Endothelial cell of umbilical vein (primary cell): Measurements from ENCODE around the gene UNC5B. TPM values are rescaled to one million over a fixed set of nuclear protein-coding genes. Genes with fewer than 3 reads are reported as not detected.

Source experiments
- BruUV-seq: library from RNA; stranded (reverse); fragments of 400-500 nt; replicated peaks from 2 replicates; lab custom pipeline; 2021; lab: Mats Ljungman, UMichigan
- CTCF ChIA-PET: fragments of 300-600, 350-600 bp; sonication (Branson Sonifier 250); formaldehyde crosslinking; loops from one replicate; lab custom pipeline; 2021; ENCODE audit warnings: antibody characterized with exemption, inconsistent platforms; lab: Charles Lee
- POLR2A ChIA-PET: fragments of 300-600, 350-600 bp; sonication (Branson Sonifier 250); formaldehyde crosslinking; loops from one replicate; lab custom pipeline; 2021; ENCODE audit warnings: antibody characterized with exemption, inconsistent platforms; lab: Charles Lee
- DNase-seq: peaks from one replicate; pipeline ENCODE4 v3.0.0-alpha.2; 2011; ENCODE audit warnings: low read depth, low spot score
- FAIRE-seq: peaks from 2 replicates; lab custom pipeline; 2011; peaks lifted over from hg19 to GRCh38; lab: Jason Lieb, UNC
- H2AFZ ChIP-seq: 2 replicates; pipeline ENCODE4 v1.6.0; 2012; ENCODE audit warnings: low read depth, low read length, control low read depth, inconsistent platforms
- H3K27ac ChIP-seq: 2 replicates; pipeline ENCODE4 v1.5.1; 2011; ENCODE audit warnings: low read depth, mild to moderate bottlenecking, control low read depth, low read length, moderate library complexity; ENCODE audit not compliant: insufficient read depth
- H3K27me3 ChIP-seq, 2 experiments: 2 replicates each; pipeline versions ENCODE4 v1.6.0 to v1.6.1; 2011; ENCODE audit warnings: low read length in 2 of 2, mixed read lengths in 1 of 2; ENCODE audit not compliant: control insufficient read depth in 2 of 2, insufficient read depth in 2 of 2
- H3K36me3 ChIP-seq, 2 experiments: 2 replicates in 1 of 2; 3 replicates in 1 of 2; pipeline ENCODE4 v1.5.1; 2011; ENCODE audit warnings: low read length in 2 of 2, mild to moderate bottlenecking in 1 of 2, moderate library complexity in 1 of 2; ENCODE audit not compliant: control insufficient read depth in 2 of 2, insufficient read depth in 2 of 2; ENCODE audit errors: extremely low read depth in 1 of 2
- H3K4me1 ChIP-seq: 3 replicates; pipeline ENCODE4 v1.5.1; 2011; ENCODE audit warnings: mild to moderate bottlenecking, low read length; ENCODE audit not compliant: control insufficient read depth, insufficient read depth; ENCODE audit errors: extremely low read depth
- H3K4me2 ChIP-seq: 2 replicates; pipeline ENCODE4 v1.6.1; 2011; ENCODE audit warnings: low read length, control low read depth, mixed read lengths; ENCODE audit not compliant: insufficient read depth
- H3K4me3 ChIP-seq, 3 experiments: fragments of 200-600 bp in 1 of 3; sonication (generic), shearing (Covaris generic) in 1 of 3; replicated peaks in 1 of 3; 2 replicates each; pipeline ENCODE4 v1.5.1; 2011 to 2016; ENCODE audit warnings: control low read depth in 3 of 3, low read length in 3 of 3, mild to moderate bottlenecking in 2 of 3, inconsistent platforms in 1 of 3, low read depth in 1 of 3, moderate library complexity in 1 of 3; ENCODE audit not compliant: insufficient read depth in 1 of 3
- H3K79me2 ChIP-seq: 2 replicates; pipeline ENCODE4 v1.6.0; 2012; ENCODE audit warnings: low read length, inconsistent platforms; ENCODE audit not compliant: control insufficient read depth, insufficient read depth
- H3K9ac ChIP-seq: replicated peaks from 2 replicates; pipeline ENCODE3; 2011; ENCODE audit warnings: low read length, control low read depth; ENCODE audit not compliant: insufficient read depth; ENCODE audit errors: extremely low read depth
- H3K9me1 ChIP-seq: replicated peaks from 3 replicates; pipeline ENCODE4 v1.6.0; 2011; ENCODE audit warnings: mild to moderate bottlenecking, low read length; ENCODE audit not compliant: control insufficient read depth, insufficient read depth; ENCODE audit errors: extremely low read depth
- H3K9me3 ChIP-seq: replicated peaks from 2 replicates; pipeline ENCODE4 v1.5.1; 2012; ENCODE audit warnings: low read length, inconsistent platforms; ENCODE audit not compliant: control insufficient read depth, insufficient read depth
- H4K20me1 ChIP-seq: replicated peaks from 2 replicates; pipeline ENCODE3; 2011; ENCODE audit warnings: mild to moderate bottlenecking, low read length; ENCODE audit not compliant: control insufficient read depth, insufficient read depth; ENCODE audit errors: extremely low read depth
- CTCF ChIP-seq, 2 donors: IDR thresholded peaks; 1 replicate in 1 of 2; 2 replicates in 1 of 2; pipeline ENCODE4 v1.5.1; 2011; ENCODE audit warnings: low read length in 2 of 2, mild to moderate bottlenecking in 2 of 2, moderate library complexity in 2 of 2, control low read depth in 1 of 2, inconsistent platforms in 1 of 2, low read depth in 1 of 2; ENCODE audit not compliant: insufficient read depth in 1 of 2; ENCODE audit errors: extremely low read depth in 1 of 2
- EZH2 ChIP-seq: IDR thresholded peaks from 2 replicates; pipeline ENCODE4 v1.6.1; 2012; ENCODE audit warnings: borderline replicate concordance, low read depth, mild to moderate bottlenecking, moderate library complexity, low read length, inconsistent platforms; ENCODE audit not compliant: severe bottlenecking
- FOS ChIP-seq: IDR thresholded peaks from 2 replicates; pipeline ENCODE4 v1.6.1; 2011; ENCODE audit warnings: mild to moderate bottlenecking, low read length, moderate library complexity, borderline replicate concordance; ENCODE audit not compliant: insufficient read depth
- GATA2 ChIP-seq: IDR thresholded peaks from 2 replicates; pipeline ENCODE4 v1.7.0; 2011; ENCODE audit warnings: low read depth, mild to moderate bottlenecking, moderate library complexity, mixed read lengths, low read length; ENCODE audit not compliant: insufficient read length, insufficient read depth
- JUN ChIP-seq: IDR thresholded peaks from 2 replicates; pipeline ENCODE4 v1.6.1; 2011; ENCODE audit warnings: borderline replicate concordance, low read depth; ENCODE audit not compliant: insufficient read length, insufficient read depth
- MYC ChIP-seq: IDR thresholded peaks from one replicate; pipeline ENCODE4 v1.6.1; 2011; ENCODE audit warnings: mild to moderate bottlenecking, low read depth, low read length
- POLR2A ChIP-seq: IDR thresholded peaks from 2 replicates; pipeline ENCODE4 v1.6.1; 2012; ENCODE audit warnings: low read depth, mild to moderate bottlenecking, control low read depth, low read length
- POLR2AphosphoS5 ChIP-seq: IDR thresholded peaks from 2 replicates; pipeline ENCODE4 v1.6.1; 2012; ENCODE audit warnings: low read depth, mild to moderate bottlenecking, control low read depth, low read length, moderate library complexity; ENCODE audit not compliant: insufficient read depth
- dilution Hi-C: fragments of 300-500 bp; cut with MboI; formaldehyde crosslinking; loops from one replicate; pipeline ENCODE4 v1.15.0; 2019; ENCODE audit warnings: low sequenced_read_pairs; ENCODE audit not compliant: extremely low pct_ligation_motif_present
- intact Hi-C: fragments of 100-400 bp; cut with micrococcal nuclease; formaldehyde crosslinking; loops from one replicate; pipeline ENCODE4 v1.10.0; 2022
- polyA plus RNA-seq, 4 experiments: library from polyadenylated mRNA; depleted of rRNA in 3 of 4; stranded (reverse) in 3 of 4; unstranded in 1 of 4; fragments of >200 nt; gene quantifications; 2 replicates each; pipeline versions ENCODE4 v1.2.1 to v1.2.3, GENCODE V29; 2011 to 2012; ENCODE audit warnings: missing spikeins in 1 of 4
- total RNA-seq: library from RNA; stranded (reverse); gene quantifications from 2 replicates; pipeline ENCODE4 v1.2.3, GENCODE V29; 2021
- TF ChIP-seq, protein P1 (sequence below): IDR thresholded peaks from 2 replicates; pipeline ENCODE4 v1.6.1; 2011; ENCODE audit not compliant: insufficient read depth, insufficient read length

Gene UNC5B
- total and polyA plus RNA-seq, 2 donors (not counting 3 experiments of a cell fraction or from before 2014, with no cell fraction given): 0.39 to 2.5 TPM

DNA sequence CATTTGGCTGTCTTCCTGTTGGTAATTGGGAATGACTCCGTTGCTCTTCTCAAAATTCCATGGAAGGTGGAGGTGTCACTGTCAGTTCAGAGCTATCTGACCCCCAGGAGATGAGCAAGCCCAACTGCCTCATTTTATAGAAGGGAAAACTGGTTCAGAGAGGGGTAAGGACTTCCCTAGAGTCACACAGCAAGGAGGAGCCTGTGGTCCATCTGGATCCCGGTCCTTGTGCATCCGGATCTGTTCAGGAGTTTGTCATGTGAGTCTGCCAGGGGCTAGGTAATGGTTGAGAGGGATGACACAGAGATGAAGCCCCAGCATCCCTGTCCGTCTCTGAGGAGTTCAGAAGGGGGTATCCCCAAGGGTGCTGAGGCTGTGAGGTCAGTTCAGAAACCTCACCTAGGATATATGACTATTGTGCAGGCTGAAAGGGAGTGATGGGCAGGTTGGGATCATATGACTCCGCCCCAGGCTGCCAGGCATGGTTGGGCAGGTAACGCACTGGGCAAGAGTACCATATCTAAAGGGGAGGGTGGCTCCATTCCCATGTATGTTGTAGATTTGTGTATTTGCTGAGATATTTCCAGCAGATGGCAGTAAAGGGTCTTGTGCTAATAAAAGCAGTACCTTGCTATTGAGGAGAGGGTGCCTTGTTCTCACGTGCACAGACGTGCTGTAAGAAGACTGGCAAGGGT is 90.7 kb downstream of the UNC5B start:
- no TSS peak for BruUV-seq
- DNase-seq: peak; percentile 53
- H2AFZ ChIP-seq: no peak overlapping the region
- FAIRE-seq: peak; percentile 78
- no peak overlapping the region for H3K9ac ChIP-seq
- no peaks in the 10 kb centered on the region for H3K9me3 ChIP-seq
- H3K36me3 ChIP-seq: no peaks in the 10 kb centered on the region
- no peaks in the 10 kb centered on the region for H3K9me1 ChIP-seq
- peak; percentile 48 to 52 for TF ChIP-seq CTCF (IDR thresholded peaks at IDR 0.05; ENCODE audit: extremely low read depth in 1 of 2, insufficient read depth in 1 of 2, low read depth in 1 of 2, low read length in 2 of 2)
- TF ChIP-seq FOS: no peak
- H4K20me1 ChIP-seq: no peaks in the 10 kb centered on the region
- POLR2A ChIA-PET: no interaction called here
- dilution Hi-C loops: no loop called here
- no peak overlapping the region for H3K4me2 ChIP-seq
- intact Hi-C loops: no loop called here
- no peak overlapping the region for H3K4me3 ChIP-seq
- CTCF ChIA-PET: no interaction called here
- no peaks in the 10 kb centered on the region for H3K4me1 ChIP-seq
- no peaks in the 10 kb centered on the region for H3K79me2 ChIP-seq
- H3K27me3 ChIP-seq: no peaks in the 10 kb centered on the region
- no peak overlapping the region for H3K27ac ChIP-seq

GRCh38 chr10:71303569-71303907 is 91.2 kb downstream of the UNC5B start:
- H3K9ac ChIP-seq: no peak overlapping the region
- no peaks in the 10 kb centered on the region for H3K36me3 ChIP-seq
- H4K20me1 ChIP-seq: no peaks in the 10 kb centered on the region
- intact Hi-C loops (no loop called here), dilution Hi-C loops (no loop called here)
- H3K27ac ChIP-seq: no peak overlapping the region
- H2AFZ ChIP-seq: no peak overlapping the region
- H3K79me2 ChIP-seq: no peaks in the 10 kb centered on the region
- no peak overlapping the region for H3K4me3 ChIP-seq
- no peak overlapping the region for H3K4me2 ChIP-seq
- CTCF ChIA-PET: no interaction called here
- TF ChIP-seq MYC (no peak), POLR2AphosphoS5 (no peak), GATA2 (no peak), JUN (no peak), CTCF (IDR thresholded peaks at IDR 0.05; ENCODE audit: extremely low read depth in 1 of 2, insufficient read depth in 1 of 2, low read depth in 1 of 2, low read length in 2 of 2) (no peak), POLR2A (no peak), FOS (no peak), EZH2 (no peak)
- TF ChIP-seq, protein P1, sequence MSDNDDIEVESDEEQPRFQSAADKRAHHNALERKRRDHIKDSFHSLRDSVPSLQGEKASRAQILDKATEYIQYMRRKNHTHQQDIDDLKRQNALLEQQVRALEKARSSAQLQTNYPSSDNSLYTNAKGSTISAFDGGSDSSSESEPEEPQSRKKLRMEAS: no peak
- no peaks in the 10 kb centered on the region for H3K9me1 ChIP-seq
- H3K9me3 ChIP-seq: no peaks in the 10 kb centered on the region
- FAIRE-seq (no peak), DNase-seq (no peak)
- no TSS peak for BruUV-seq
- no peaks in the 10 kb centered on the region for H3K27me3 ChIP-seq
- H3K4me1 ChIP-seq: no peaks in the 10 kb centered on the region
- POLR2A ChIA-PET: no interaction called here
